Endometrium (tissue), 2 donors: Measurements from ENCODE around the gene HPCAL1.
"Not testable (repeated sequence)": the region's sequence is repeated elsewhere in the genome, so short reads cannot be mapped to it uniquely, and the experiment has no call there.

ENCODE experiments used
- FAIRE-seq: peaks from 2 replicates; lab custom pipeline; 2012; peaks lifted over from hg19 to GRCh38; lab: Jason Lieb, UNC
- donor health status: control.
- donor health status: control.

The HPCAL1 gene

GRCh38 chr2:10302479-10303180, at the start of gene HPCAL1:
Gene HPCAL1, plus strand, starts transcription at chr2:10302904. Its CDS starts 116,854 bp downstream, at chr2:10419758.
- FAIRE-seq: no peak

- FAIRE-seq: no peak
Measured at GRCh38 chr2:10253596-10254372, 48.9 kb upstream of the HPCAL1 start.

- FAIRE-seq: no peak
Measured at GRCh38 chr2:10254373-10255188, 48.1 kb upstream of the HPCAL1 start.

- FAIRE-seq: no peak
Measured at GRCh38 chr2:10255189-10256030, 47.3 kb upstream of the HPCAL1 start.

GRCh38 chr2:10256031-10256514, 46.6 kb upstream of the HPCAL1 start:
- no peak for FAIRE-seq

GRCh38 chr2:10256515-10257031, 46.1 kb upstream of the HPCAL1 start:
- no peak for FAIRE-seq

- FAIRE-seq: no peak
Measured at GRCh38 chr2:10257036-10257435, 45.7 kb upstream of the HPCAL1 start.

GRCh38 chr2:10257500-10258147, 45.1 kb upstream of the HPCAL1 start:
- FAIRE-seq: no peak

GRCh38 chr2:10258326-10258725, 44.4 kb upstream of the HPCAL1 start:
- FAIRE-seq: no peak

GRCh38 chr2:10258726-10259125, 44.0 kb upstream of the HPCAL1 start:
- FAIRE-seq: no peak

GRCh38 chr2:10260130-10260529, 42.6 kb upstream of the HPCAL1 start:
- no peak for FAIRE-seq

GRCh38 chr2:10263526-10263925, 39.2 kb upstream of the HPCAL1 start:
- FAIRE-seq: not testable (repeated sequence)

- FAIRE-seq: no peak
Measured at GRCh38 chr2:10264506-10265328, 38.0 kb upstream of the HPCAL1 start.

GRCh38 chr2:10265329-10266132, 37.2 kb upstream of the HPCAL1 start:
- FAIRE-seq: no peak

- no peak for FAIRE-seq
Measured at GRCh38 chr2:10266133-10266620, 36.5 kb upstream of the HPCAL1 start.

GRCh38 chr2:10267036-10267435, 35.7 kb upstream of the HPCAL1 start:
- no peak for FAIRE-seq

- FAIRE-seq: no peak
Measured at GRCh38 chr2:10267551-10268465, 34.9 kb upstream of the HPCAL1 start.

- no peak for FAIRE-seq
Measured at GRCh38 chr2:10269291-10269690, 33.4 kb upstream of the HPCAL1 start.
